B cell (primary cell): Measurements from ENCODE around the gene RHOBTB1.

Source experiments
- EZH2 ChIP-seq: IDR thresholded peaks from 2 replicates; pipeline ENCODE4 v1.6.1; 2012; ENCODE audit warnings: borderline replicate concordance, low read depth, mild to moderate bottlenecking, moderate library complexity, low read length; ENCODE audit not compliant: insufficient read depth, poor library complexity, severe bottlenecking
- TF ChIP-seq, protein P1 (sequence below): fragments of 200-600 bp; IDR thresholded peaks from one replicate; pipeline ENCODE4 v1.8.0; 2022; ENCODE audit warnings: antibody characterized with exemption, mild to moderate bottlenecking

DNA sequence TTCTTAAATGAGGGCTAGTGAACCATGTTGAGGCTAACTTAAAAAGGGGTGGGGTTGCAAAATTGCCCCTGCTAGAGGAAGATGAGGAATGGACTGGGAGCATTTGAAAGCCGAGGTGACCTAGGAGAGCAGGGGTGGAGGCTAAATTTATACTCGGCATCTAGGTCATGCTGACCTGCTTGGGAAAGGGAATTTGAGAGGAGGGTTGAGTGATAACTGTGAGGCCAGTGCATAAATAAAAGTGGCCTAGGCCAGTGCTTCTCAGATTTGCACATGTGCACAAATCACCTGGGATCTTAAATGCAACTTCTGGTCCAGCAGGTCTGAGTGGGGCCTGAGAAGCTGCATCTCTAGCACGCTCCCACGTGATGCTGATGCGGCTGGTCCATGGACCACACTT, 95.3 kb downstream of the RHOBTB1 start:
- TF ChIP-seq, protein P1, sequence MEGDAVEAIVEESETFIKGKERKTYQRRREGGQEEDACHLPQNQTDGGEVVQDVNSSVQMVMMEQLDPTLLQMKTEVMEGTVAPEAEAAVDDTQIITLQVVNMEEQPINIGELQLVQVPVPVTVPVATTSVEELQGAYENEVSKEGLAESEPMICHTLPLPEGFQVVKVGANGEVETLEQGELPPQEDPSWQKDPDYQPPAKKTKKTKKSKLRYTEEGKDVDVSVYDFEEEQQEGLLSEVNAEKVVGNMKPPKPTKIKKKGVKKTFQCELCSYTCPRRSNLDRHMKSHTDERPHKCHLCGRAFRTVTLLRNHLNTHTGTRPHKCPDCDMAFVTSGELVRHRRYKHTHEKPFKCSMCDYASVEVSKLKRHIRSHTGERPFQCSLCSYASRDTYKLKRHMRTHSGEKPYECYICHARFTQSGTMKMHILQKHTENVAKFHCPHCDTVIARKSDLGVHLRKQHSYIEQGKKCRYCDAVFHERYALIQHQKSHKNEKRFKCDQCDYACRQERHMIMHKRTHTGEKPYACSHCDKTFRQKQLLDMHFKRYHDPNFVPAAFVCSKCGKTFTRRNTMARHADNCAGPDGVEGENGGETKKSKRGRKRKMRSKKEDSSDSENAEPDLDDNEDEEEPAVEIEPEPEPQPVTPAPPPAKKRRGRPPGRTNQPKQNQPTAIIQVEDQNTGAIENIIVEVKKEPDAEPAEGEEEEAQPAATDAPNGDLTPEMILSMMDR, result no peak
- TF ChIP-seq EZH2, result no peak
